Measurements from ENCODE around the gene CEP89.

- TF ChIP-seq POLR2A (IDR thresholded peaks at IDR 0.05), result no peak
- TF ChIP-seq, protein P1, sequence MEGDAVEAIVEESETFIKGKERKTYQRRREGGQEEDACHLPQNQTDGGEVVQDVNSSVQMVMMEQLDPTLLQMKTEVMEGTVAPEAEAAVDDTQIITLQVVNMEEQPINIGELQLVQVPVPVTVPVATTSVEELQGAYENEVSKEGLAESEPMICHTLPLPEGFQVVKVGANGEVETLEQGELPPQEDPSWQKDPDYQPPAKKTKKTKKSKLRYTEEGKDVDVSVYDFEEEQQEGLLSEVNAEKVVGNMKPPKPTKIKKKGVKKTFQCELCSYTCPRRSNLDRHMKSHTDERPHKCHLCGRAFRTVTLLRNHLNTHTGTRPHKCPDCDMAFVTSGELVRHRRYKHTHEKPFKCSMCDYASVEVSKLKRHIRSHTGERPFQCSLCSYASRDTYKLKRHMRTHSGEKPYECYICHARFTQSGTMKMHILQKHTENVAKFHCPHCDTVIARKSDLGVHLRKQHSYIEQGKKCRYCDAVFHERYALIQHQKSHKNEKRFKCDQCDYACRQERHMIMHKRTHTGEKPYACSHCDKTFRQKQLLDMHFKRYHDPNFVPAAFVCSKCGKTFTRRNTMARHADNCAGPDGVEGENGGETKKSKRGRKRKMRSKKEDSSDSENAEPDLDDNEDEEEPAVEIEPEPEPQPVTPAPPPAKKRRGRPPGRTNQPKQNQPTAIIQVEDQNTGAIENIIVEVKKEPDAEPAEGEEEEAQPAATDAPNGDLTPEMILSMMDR (IDR thresholded peaks at IDR 0.05), result no peak
These were observed 102.3 kb downstream of the CEP89 start, which contains the start of gene SLC7A9 for GRCh38 chr19:32869369-32869965.
